Keratinocyte (primary cell): Measurements from ENCODE around the gene POU2F2. TPM values are rescaled to one million over a fixed set of nuclear protein-coding genes. Genes with fewer than 3 reads are reported as not detected.

Experiments used
- DNase-seq: peaks from one replicate; pipeline ENCODE4 v3.0.0-alpha.2; 2011; ENCODE audit warnings: low read depth, missing footprints, low spot score
- FAIRE-seq: peaks from 2 replicates; lab custom pipeline; 2011; peaks lifted over from hg19 to GRCh38; lab: Jason Lieb, UNC
- H2AFZ ChIP-seq: 2 replicates; pipeline ENCODE4 v1.6.0; 2012; ENCODE audit warnings: low read length, control low read depth, inconsistent platforms; ENCODE audit not compliant: control insufficient read depth
- H3K27ac ChIP-seq: 2 replicates; pipeline ENCODE4 v1.5.1; 2011; ENCODE audit warnings: low read length; ENCODE audit not compliant: control insufficient read depth, insufficient read depth
- H3K27me3 ChIP-seq: 3 replicates; pipeline ENCODE4 v1.6.0; 2011; ENCODE audit warnings: low read length; ENCODE audit not compliant: control insufficient read depth, insufficient read depth; ENCODE audit errors: extremely low read depth
- H3K36me3 ChIP-seq, 2 experiments: 2 replicates in 1 of 2; 3 replicates in 1 of 2; pipeline ENCODE4 v1.5.1; 2011; ENCODE audit warnings: low read length in 2 of 2, mild to moderate bottlenecking in 1 of 2; ENCODE audit not compliant: control insufficient read depth in 2 of 2, insufficient read depth in 2 of 2; ENCODE audit errors: extremely low read depth in 1 of 2
- H3K4me1 ChIP-seq: 3 replicates; pipeline ENCODE4 v1.5.1; 2011; ENCODE audit warnings: low read length; ENCODE audit not compliant: control insufficient read depth, insufficient read depth; ENCODE audit errors: extremely low read depth
- H3K4me2 ChIP-seq: 3 replicates; pipeline ENCODE4 v1.6.0; 2011; ENCODE audit warnings: low read depth, low read length; ENCODE audit not compliant: control insufficient read depth, insufficient read depth; ENCODE audit errors: extremely low read depth
- H3K4me3 ChIP-seq, 3 experiments: fragments of 200-600 bp in 1 of 3; sonication (generic) in 1 of 3; 2 replicates in 2 of 3; 3 replicates in 1 of 3; pipeline ENCODE4 v1.5.1; 2011 to 2016; ENCODE audit warnings: low read length in 3 of 3, mild to moderate bottlenecking in 3 of 3, control low read depth in 2 of 3, inconsistent platforms in 1 of 3, low read depth in 1 of 3, mixed read lengths in 1 of 3, mixed run types in 1 of 3, moderate library complexity in 1 of 3; ENCODE audit not compliant: control insufficient read depth in 2 of 3, insufficient read depth in 2 of 3; ENCODE audit errors: extremely low read depth in 1 of 3
- H3K79me2 ChIP-seq: 2 replicates; pipeline ENCODE4 v1.6.0; 2012; ENCODE audit warnings: low read length; ENCODE audit not compliant: control insufficient read depth, insufficient read depth
- H3K9ac ChIP-seq: 3 replicates; pipeline ENCODE4 v1.6.0; 2011; ENCODE audit warnings: low read length; ENCODE audit not compliant: control insufficient read depth, insufficient read depth; ENCODE audit errors: extremely low read depth
- H3K9me1 ChIP-seq: 3 replicates; pipeline ENCODE4 v1.6.0; 2011; ENCODE audit warnings: low read length; ENCODE audit not compliant: control insufficient read depth, insufficient read depth; ENCODE audit errors: extremely low read depth
- H3K9me3 ChIP-seq: 2 replicates; pipeline ENCODE4 v1.5.1; 2012; ENCODE audit warnings: low read depth, low read length; ENCODE audit not compliant: control insufficient read depth
- H4K20me1 ChIP-seq: 3 replicates; pipeline ENCODE4 v1.6.0; 2011; ENCODE audit warnings: low read length; ENCODE audit not compliant: control insufficient read depth, insufficient read depth; ENCODE audit errors: extremely low read depth
- EZH2 ChIP-seq: IDR thresholded peaks from one replicate; pipeline ENCODE4 v1.6.1; 2012; ENCODE audit warnings: inconsistent platforms, mild to moderate bottlenecking, low read length, moderate library complexity
- dilution Hi-C: fragments of 300-500 bp; cut with MboI; formaldehyde crosslinking; loops from one replicate; pipeline ENCODE4 v1.7.0; 2020; ENCODE audit warnings: low sequenced_read_pairs; ENCODE audit not compliant: extremely low pct_ligation_motif_present
- polyA plus RNA-seq, 5 experiments: library from polyadenylated mRNA; depleted of rRNA in 3 of 5; stranded (reverse) in 3 of 5; stranded (forward) in 1 of 5; unstranded in 1 of 5; fragments of >200 nt; gene quantifications; 1 replicate in 1 of 5; 2 replicates in 3 of 5; 3 replicates in 1 of 5; pipeline versions ENCODE4 v1.2.1 to v1.2.3, GENCODE V29; 2011 to 2012; ENCODE audit warnings: missing spikeins in 2 of 5, low read depth in 1 of 5, low replicate concordance in 1 of 5
- TF ChIP-seq, protein P1 (sequence below), 3 experiments: IDR thresholded peaks in 1 of 3; conservative IDR thresholded peaks in 1 of 3; optimal IDR thresholded peaks in 1 of 3; 2 replicates in 2 of 3; 3 replicates in 1 of 3; pipeline versions ENCODE3 to v1.5.1; 2011; ENCODE audit warnings: low read length in 3 of 3, mild to moderate bottlenecking in 3 of 3, moderate library complexity in 2 of 3, control low read depth in 1 of 3, inconsistent platforms in 1 of 3; ENCODE audit not compliant: insufficient read depth in 2 of 3; ENCODE audit errors: extremely low read depth in 1 of 3

Gene POU2F2
- polyA plus RNA-seq, 1 donor (not counting 4 experiments of a cell fraction or from before 2014, with no cell fraction given): 7.0 TPM

DNA sequence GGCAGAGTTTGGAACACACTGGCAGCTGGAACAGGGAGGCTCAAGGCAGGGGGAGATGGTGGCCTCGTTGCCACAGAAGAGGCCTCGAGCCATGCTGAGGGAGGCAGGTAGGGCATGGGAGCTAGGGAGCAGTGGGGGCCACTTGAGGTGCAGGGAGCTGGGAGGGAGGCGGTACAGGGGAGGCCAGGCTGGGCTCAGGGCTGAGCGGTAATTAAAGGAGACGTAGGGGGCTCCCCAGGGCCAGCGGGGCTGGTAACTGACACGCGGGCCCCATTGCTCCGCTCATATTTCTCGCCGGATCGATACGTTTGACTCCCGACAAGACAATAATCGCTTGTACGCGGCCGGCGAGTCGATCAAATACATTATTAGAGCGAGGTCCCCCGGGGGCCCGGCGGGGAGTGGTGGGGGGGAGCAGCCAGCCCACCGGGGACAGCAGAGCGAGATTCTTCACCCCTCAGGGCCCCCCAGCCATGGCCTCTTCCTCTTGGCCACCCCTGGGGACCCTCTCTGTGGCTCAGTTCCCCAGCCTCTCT, 2.4 kb upstream of the POU2F2 start:
- peaks cover 4% of the 10 kb centered on the region for H3K27me3 ChIP-seq
- dilution Hi-C loops: no loop called here
- peaks cover 12% of the 10 kb centered on the region for H3K79me2 ChIP-seq
- peaks cover 17% of the 10 kb centered on the region for H3K4me1 ChIP-seq
- H3K9me3 ChIP-seq: no peaks in the 10 kb centered on the region
- H3K4me3 ChIP-seq: no peak overlapping the region
- H2AFZ ChIP-seq: no peak overlapping the region
- no peak for FAIRE-seq
- no peak overlapping the region for H3K4me2 ChIP-seq
- no peak overlapping the region for H3K27ac ChIP-seq
- no peak for TF ChIP-seq EZH2
- TF ChIP-seq, protein P1, sequence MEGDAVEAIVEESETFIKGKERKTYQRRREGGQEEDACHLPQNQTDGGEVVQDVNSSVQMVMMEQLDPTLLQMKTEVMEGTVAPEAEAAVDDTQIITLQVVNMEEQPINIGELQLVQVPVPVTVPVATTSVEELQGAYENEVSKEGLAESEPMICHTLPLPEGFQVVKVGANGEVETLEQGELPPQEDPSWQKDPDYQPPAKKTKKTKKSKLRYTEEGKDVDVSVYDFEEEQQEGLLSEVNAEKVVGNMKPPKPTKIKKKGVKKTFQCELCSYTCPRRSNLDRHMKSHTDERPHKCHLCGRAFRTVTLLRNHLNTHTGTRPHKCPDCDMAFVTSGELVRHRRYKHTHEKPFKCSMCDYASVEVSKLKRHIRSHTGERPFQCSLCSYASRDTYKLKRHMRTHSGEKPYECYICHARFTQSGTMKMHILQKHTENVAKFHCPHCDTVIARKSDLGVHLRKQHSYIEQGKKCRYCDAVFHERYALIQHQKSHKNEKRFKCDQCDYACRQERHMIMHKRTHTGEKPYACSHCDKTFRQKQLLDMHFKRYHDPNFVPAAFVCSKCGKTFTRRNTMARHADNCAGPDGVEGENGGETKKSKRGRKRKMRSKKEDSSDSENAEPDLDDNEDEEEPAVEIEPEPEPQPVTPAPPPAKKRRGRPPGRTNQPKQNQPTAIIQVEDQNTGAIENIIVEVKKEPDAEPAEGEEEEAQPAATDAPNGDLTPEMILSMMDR (optimal IDR thresholded peaks at IDR 0.05 in 1 of 3, IDR thresholded peaks at IDR 0.05 in 1 of 3, conservative IDR thresholded peaks at IDR 0.05 in 1 of 3; ENCODE audit: extremely low read depth in 1 of 3, insufficient read depth in 2 of 3, low read length in 3 of 3): no peak
- no peaks in the 10 kb centered on the region for H4K20me1 ChIP-seq
- no peak overlapping the region for H3K9ac ChIP-seq
- H3K9me1 ChIP-seq: no peaks in the 10 kb centered on the region
- H3K36me3 ChIP-seq: no peaks in the 10 kb centered on the region
- DNase-seq: no peak

DNA sequence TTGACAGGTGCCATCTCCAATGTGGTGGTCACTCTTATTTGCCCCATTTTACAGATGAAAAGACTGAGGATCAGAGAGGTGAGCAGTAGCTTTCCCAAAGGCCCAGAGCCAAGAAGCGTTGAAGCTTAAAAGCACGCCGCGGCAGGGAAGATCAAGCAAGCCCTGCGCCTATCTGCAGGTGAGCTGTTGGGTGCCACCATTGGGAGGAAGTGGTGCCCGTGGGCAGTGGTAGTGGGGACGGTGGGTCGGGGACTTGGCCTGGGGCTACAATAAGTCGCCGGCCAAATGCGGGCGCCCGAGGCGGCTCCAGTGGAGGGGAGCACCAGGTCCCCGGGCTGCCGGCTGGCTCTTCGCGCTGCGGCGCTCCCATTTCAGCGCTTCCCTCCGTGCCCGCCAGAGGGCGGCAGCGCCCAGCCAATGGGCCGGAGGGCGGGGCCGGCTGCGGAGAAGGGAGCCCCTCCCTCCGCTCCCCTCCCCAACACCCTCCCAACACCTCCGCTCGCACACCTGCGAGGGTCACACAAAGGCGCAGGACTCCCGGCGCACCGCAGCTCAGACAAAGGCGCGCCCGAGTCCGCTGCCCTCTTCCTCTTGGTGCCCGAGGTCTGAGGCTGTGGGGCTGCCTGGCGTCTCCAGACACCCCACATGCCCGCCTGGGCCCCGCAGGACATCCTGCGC, 744 bp upstream of the POU2F2 start:
- Histone ChIP-seq H3K4me1 (peaks cover 28% of the 10 kb centered on the region), H3K27me3 (no peaks in the 10 kb centered on the region), H3K79me2 (peaks cover 14% of the 10 kb centered on the region), H3K36me3 (no peaks in the 10 kb centered on the region), H2AFZ (peak overlapping the region; percentile 59), H3K4me3 (peak overlapping the region; percentile 17 to 59 (median 57)), H3K27ac (no peak overlapping the region), H4K20me1 (no peaks in the 10 kb centered on the region), H3K9me1 (no peaks in the 10 kb centered on the region), H3K9me3 (no peaks in the 10 kb centered on the region), H3K9ac (peak overlapping the region; percentile 28), H3K4me2 (peak overlapping the region; percentile 73)
- TF ChIP-seq, protein P1 (optimal IDR thresholded peaks at IDR 0.05 in 1 of 3, IDR thresholded peaks at IDR 0.05 in 1 of 3, conservative IDR thresholded peaks at IDR 0.05 in 1 of 3; ENCODE audit: extremely low read depth in 1 of 3, insufficient read depth in 2 of 3, low read length in 3 of 3): peak; percentile 52 to 97 (median 88)
- no peak for TF ChIP-seq EZH2
- FAIRE-seq (peak; percentile 59), DNase-seq (no peak)
- dilution Hi-C loops: no loop called here
